ENCODE data around the gene PMEL. TPM values are rescaled to one million over a fixed set of nuclear protein-coding genes. Genes with fewer than 3 reads are reported as not detected.

PMEL gene
- total and polyA plus RNA-seq, 8 donors: 0.99 to 3.8 (median 2.6) TPM

GRCh38 chr12:55908726-55909512 lies 56.9 kb downstream of the PMEL start:
- peak overlapping the region; percentile 24 to 38 for H3K27ac ChIP-seq
- ATAC-seq: peak; percentile 45
- peaks cover 0 to 18% of the 10 kb centered on the region in 2 donors for H3K36me3 ChIP-seq
- H3K9me3 ChIP-seq: no peaks in the 10 kb centered on the region
- H3K4me3 ChIP-seq: no peak overlapping the region
- intact Hi-C loops (cut with DNase I): no loop called here
- H3K4me1 ChIP-seq: peaks cover 0 to 14% of the 10 kb centered on the region in 2 donors
- H3K27me3 ChIP-seq: no peaks in the 10 kb centered on the region
- no peak for DNase-seq
- no peak for TF ChIP-seq CTCF (IDR thresholded peaks at IDR 0.05)

- Histone ChIP-seq H3K36me3 (peaks cover 0 to 25% of the 10 kb centered on the region in 2 donors), H3K27ac (no peak overlapping the region), H3K27me3 (no peaks in the 10 kb centered on the region), H3K9me3 (no peaks in the 10 kb centered on the region), H3K4me1 (peaks cover 0 to 11% of the 10 kb centered on the region in 2 donors), H3K4me3 (no peak overlapping the region)
- intact Hi-C loops (cut with DNase I): no loop called here
- no peak for ATAC-seq
- no peak for TF ChIP-seq CTCF (IDR thresholded peaks at IDR 0.05)
- DNase-seq: no peak
These were observed 59.8 kb downstream of the PMEL start for GRCh38 chr12:55906056-55906455.

Other genes with a start within 250 kb of the PMEL start
- gene BLOC1S1, start 250.0 kb downstream of the PMEL start, total RNA-seq: 100 to 1,000 TPM; 114 to 123 TPM
- gene BLOC1S1, start 250.0 kb downstream of the PMEL start, polyA plus RNA-seq (ENCODE audit: insufficient read length in 6 of 6): 10 to 100 TPM; 69.4 to 82.0 (median 72.3) TPM
- gene RDH5, start 245.6 kb downstream of the PMEL start, total RNA-seq: 1 to 10 TPM; 4.3 to 5.8 TPM
- 10 to 100 TPM in 4 of 6 donors, 1 to 10 TPM in 2; 9.1 to 11.6 (median 10.9) TPM for gene RDH5, start 245.6 kb downstream of the PMEL start, polyA plus RNA-seq (ENCODE audit: insufficient read length in 6 of 6)
- gene CD63, start 237.0 kb downstream of the PMEL start, total RNA-seq: 1,000 to 10,000 TPM; 1,639 to 1,766 TPM
- 100 to 1,000 TPM; 585 to 710 (median 652) TPM for gene CD63, start 237.0 kb downstream of the PMEL start, polyA plus RNA-seq (ENCODE audit: insufficient read length in 6 of 6)
- gene GDF11, start 222.9 kb downstream of the PMEL start, total RNA-seq: 10 to 100 TPM in 1 of 2 donors, 1 to 10 TPM in 1; 7.6 to 10.0 TPM
- gene GDF11, start 222.9 kb downstream of the PMEL start, polyA plus RNA-seq (ENCODE audit: insufficient read length in 6 of 6): 10 to 100 TPM; 14.2 to 20.2 (median 17.0) TPM
- gene SARNP, start 148.3 kb downstream of the PMEL start, total RNA-seq: 10 to 100 TPM; 49.4 to 50.0 TPM
- 100 to 1,000 TPM in 4 of 6 donors, 10 to 100 TPM in 2; 93.6 to 128 (median 110) TPM for gene SARNP, start 148.3 kb downstream of the PMEL start, polyA plus RNA-seq (ENCODE audit: insufficient read length in 6 of 6)
- 10 to 100 TPM; 65.6 to 80.8 TPM for gene ORMDL2, start 148.0 kb downstream of the PMEL start, total RNA-seq
- 10 to 100 TPM; 21.1 to 28.0 (median 23.1) TPM for gene ORMDL2, start 148.0 kb downstream of the PMEL start, polyA plus RNA-seq (ENCODE audit: insufficient read length in 6 of 6)
- gene DNAJC14, start 136.5 kb downstream of the PMEL start, total RNA-seq: 10 to 100 TPM; 31.5 to 33.3 TPM
- 10 to 100 TPM; 30.0 to 40.0 (median 34.3) TPM for gene DNAJC14, start 136.5 kb downstream of the PMEL start, polyA plus RNA-seq (ENCODE audit: insufficient read length in 6 of 6)
- 10 to 100 TPM; 49.3 to 78.4 TPM for gene MMP19, start 123.1 kb downstream of the PMEL start, total RNA-seq
- 10 to 100 TPM in 5 of 6 donors, 1 to 10 TPM in 1; 9.9 to 13.0 (median 11.8) TPM for gene MMP19, start 123.1 kb downstream of the PMEL start, polyA plus RNA-seq (ENCODE audit: insufficient read length in 6 of 6)
- 10 to 100 TPM; 27.3 to 31.0 TPM for gene PYM1, start 38.1 kb downstream of the PMEL start, total RNA-seq
- gene PYM1, start 38.1 kb downstream of the PMEL start, polyA plus RNA-seq (ENCODE audit: insufficient read length in 6 of 6): 10 to 100 TPM; 31.1 to 36.4 (median 34.1) TPM
- 10 to 100 TPM; 30.6 to 36.7 TPM for gene DGKA, start 34.9 kb downstream of the PMEL start, total RNA-seq
- 10 to 100 TPM; 34.6 to 47.6 (median 39.1) TPM for gene DGKA, start 34.9 kb downstream of the PMEL start, polyA plus RNA-seq (ENCODE audit: insufficient read length in 6 of 6)
- gene CDK2, start 788 bp upstream of the PMEL start, total RNA-seq: 10 to 100 TPM; 34.1 to 40.3 TPM
- 10 to 100 TPM; 74.2 to 89.0 (median 78.8) TPM for gene CDK2, start 788 bp upstream of the PMEL start, polyA plus RNA-seq (ENCODE audit: insufficient read length in 6 of 6)
- gene RAB5B, start 8.0 kb upstream of the PMEL start, total RNA-seq: 100 to 1,000 TPM; 116 to 175 TPM
- gene RAB5B, start 8.0 kb upstream of the PMEL start, polyA plus RNA-seq (ENCODE audit: insufficient read length in 6 of 6): 100 to 1,000 TPM; 141 to 156 (median 142) TPM
- 10 to 100 TPM; 26.1 to 26.3 TPM for gene SUOX, start 31.2 kb upstream of the PMEL start, total RNA-seq
- 10 to 100 TPM; 36.0 to 49.6 (median 42.7) TPM for gene SUOX, start 31.2 kb upstream of the PMEL start, polyA plus RNA-seq (ENCODE audit: insufficient read length in 6 of 6)
- gene IKZF4, start 55.0 kb upstream of the PMEL start, total RNA-seq: 1 to 10 TPM; 7.5 to 8.5 TPM
- 10 to 100 TPM; 22.2 to 28.3 (median 23.8) TPM for gene IKZF4, start 55.0 kb upstream of the PMEL start, polyA plus RNA-seq (ENCODE audit: insufficient read length in 6 of 6)
- 10 to 100 TPM; 37.9 to 43.1 TPM for gene RPS26, start 75.9 kb upstream of the PMEL start, total RNA-seq
- 100 to 1,000 TPM; 106 to 778 (median 131) TPM for gene RPS26, start 75.9 kb upstream of the PMEL start, polyA plus RNA-seq (ENCODE audit: insufficient read length in 6 of 6)
- gene ERBB3, start 114.1 kb upstream of the PMEL start, total RNA-seq: 10 to 100 TPM; 38.6 to 88.8 TPM
- gene ERBB3, start 114.1 kb upstream of the PMEL start, polyA plus RNA-seq (ENCODE audit: insufficient read length in 6 of 6): 10 to 100 TPM; 77.8 to 96.1 (median 82.1) TPM
- 100 to 1,000 TPM in 1 of 2 donors, 10 to 100 TPM in 1; 62.0 to 103 TPM for gene PA2G4, start 138.5 kb upstream of the PMEL start, total RNA-seq
- 100 to 1,000 TPM; 120 to 151 (median 133) TPM for gene PA2G4, start 138.5 kb upstream of the PMEL start, polyA plus RNA-seq (ENCODE audit: insufficient read length in 6 of 6)
- 1,000 to 10,000 TPM; 3,023 to 3,157 TPM for gene RPL41, start 150.6 kb upstream of the PMEL start, total RNA-seq
- 1,000 to 10,000 TPM; 6,005 to 6,852 (median 6,180) TPM for gene RPL41, start 150.6 kb upstream of the PMEL start, polyA plus RNA-seq (ENCODE audit: insufficient read length in 6 of 6)
- 1 to 10 TPM; 6.0 to 8.7 TPM for gene ZC3H10, start 152.2 kb upstream of the PMEL start, total RNA-seq
- 1 to 10 TPM; 4.2 to 6.7 (median 5.5) TPM for gene ZC3H10, start 152.2 kb upstream of the PMEL start, polyA plus RNA-seq (ENCODE audit: insufficient read length in 6 of 6)
- 100 to 1,000 TPM; 102 to 116 TPM for gene ESYT1, start 162.2 kb upstream of the PMEL start, total RNA-seq
- 10 to 100 TPM; 80.9 to 94.5 (median 90.2) TPM for gene ESYT1, start 162.2 kb upstream of the PMEL start, polyA plus RNA-seq (ENCODE audit: insufficient read length in 6 of 6)
- 10 to 100 TPM; 32.6 to 43.1 TPM for gene MYL6B, start 186.5 kb upstream of the PMEL start, total RNA-seq
- gene MYL6B, start 186.5 kb upstream of the PMEL start, polyA plus RNA-seq (ENCODE audit: insufficient read length in 6 of 6): 100 to 1,000 TPM; 153 to 193 (median 173) TPM
- gene MYL6, start 192.3 kb upstream of the PMEL start, total RNA-seq: 1,000 to 10,000 TPM; 1,768 to 1,773 TPM
- gene MYL6, start 192.3 kb upstream of the PMEL start, polyA plus RNA-seq (ENCODE audit: insufficient read length in 6 of 6): 1,000 to 10,000 TPM; 1,831 to 2,250 (median 2,105) TPM
- gene SMARCC2, start 223.4 kb upstream of the PMEL start, total RNA-seq: 10 to 100 TPM; 84.3 to 84.9 TPM
- 100 to 1,000 TPM; 113 to 139 (median 121) TPM for gene SMARCC2, start 223.4 kb upstream of the PMEL start, polyA plus RNA-seq (ENCODE audit: insufficient read length in 6 of 6)